GM19239 (cell line): ENCODE results near the gene BCL11B.

Source experiments
- DNase-seq: peaks from one replicate; pipeline ENCODE4 v3.0.0; 2011; ENCODE audit warnings: low spot score; ENCODE audit not compliant: insufficient read length
- FAIRE-seq: peaks from 2 replicates; lab custom pipeline; 2011; peaks lifted over from hg19 to GRCh38; lab: Jason Lieb, UNC

The BCL11B gene

GRCh38 chr14:99271951-99272631 lies at the start of gene BCL11B:
Gene BCL11B (minus strand): TSS chr14:99272197. CDS start chr14:99271218, 979 bp downstream.
- FAIRE-seq (no peak), DNase-seq (peak; percentile 58)

- FAIRE-seq (no peak), DNase-seq (no peak)
Observed at GRCh38 chr14:99321236-99321925, 49.4 kb upstream of the BCL11B start.

- no peak for FAIRE-seq
- DNase-seq: no peak
Observed at GRCh38 chr14:99320621-99321235, 48.7 kb upstream of the BCL11B start.

GRCh38 chr14:99320105-99320572 lies 48.1 kb upstream of the BCL11B start:
- no peak for FAIRE-seq
- DNase-seq: peak; percentile 65

GRCh38 chr14:99318959-99319295 lies 46.9 kb upstream of the BCL11B start:
- FAIRE-seq: no peak
- no peak for DNase-seq

GRCh38 chr14:99318091-99318958 lies 46.3 kb upstream of the BCL11B start:
- no peak for FAIRE-seq
- no peak for DNase-seq

- DNase-seq: no peak
- no peak for FAIRE-seq
Observed at GRCh38 chr14:99317231-99318090, 45.5 kb upstream of the BCL11B start.

GRCh38 chr14:99316281-99317163 lies 44.5 kb upstream of the BCL11B start:
- DNase-seq (no peak), FAIRE-seq (no peak)

GRCh38 chr14:99315197-99315596 lies 43.2 kb upstream of the BCL11B start:
- DNase-seq (no peak), FAIRE-seq (no peak)

GRCh38 chr14:99314623-99315022 lies 42.6 kb upstream of the BCL11B start:
- no peak for DNase-seq
- no peak for FAIRE-seq

GRCh38 chr14:99313234-99313633 lies 41.2 kb upstream of the BCL11B start:
- no peak for DNase-seq

GRCh38 chr14:99312106-99312505 lies 40.1 kb upstream of the BCL11B start:
- FAIRE-seq: no peak

More at GRCh38 chr14:99313234-99313633, 41.2 kb upstream of the BCL11B start:
- FAIRE-seq: no peak

GRCh38 chr14:99309220-99309766 lies 37.3 kb upstream of the BCL11B start:
- no peak for DNase-seq
- FAIRE-seq: no peak

More at GRCh38 chr14:99312106-99312505, 40.1 kb upstream of the BCL11B start:
- no peak for DNase-seq

- FAIRE-seq (no peak), DNase-seq (no peak)
Observed at GRCh38 chr14:99304208-99304607, 32.2 kb upstream of the BCL11B start.

- DNase-seq (no peak), FAIRE-seq (no peak)
Observed at GRCh38 chr14:99300190-99300589, 28.2 kb upstream of the BCL11B start.

GRCh38 chr14:99296517-99296916 lies 24.5 kb upstream of the BCL11B start:
- no peak for DNase-seq
- no peak for FAIRE-seq

GRCh38 chr14:99289394-99290189 lies 17.6 kb upstream of the BCL11B start:
- no peak for FAIRE-seq
- DNase-seq: no peak
